ENCODE results near the gene GATAD2A. TPM values are rescaled to one million over a fixed set of nuclear protein-coding genes. Genes with fewer than 3 reads are reported as not detected.

The GATAD2A gene
- total RNA-seq, 1 experiment from 2014 or later, result 189 TPM

GRCh38 chr19:19540064-19540714 lies 134.7 kb downstream of the GATAD2A start:
- Histone ChIP-seq H3K27ac (ENCODE audit: insufficient read length, low read depth, low read length) (no peak overlapping the region), H3K23me2 (ENCODE audit: insufficient read length, low read depth, low read length, poor library complexity, severe bottlenecking) (peaks cover 14% of the 10 kb centered on the region), H3T11ph (ENCODE audit: low read length) (no peak overlapping the region), H3K9ac (ENCODE audit: extremely low read depth, insufficient read length, low read length) (no peak overlapping the region), H2BK20ac (ENCODE audit: low read depth, low read length, poor library complexity, severe bottlenecking) (no peak overlapping the region), H3K4ac (ENCODE audit: low read depth, low read length) (no peak overlapping the region), H4K5ac (ENCODE audit: insufficient read length, low read depth, low read length) (no peak overlapping the region), H3K9me3 (ENCODE audit: control insufficient read depth, low read depth, low read length) (no peaks in the 10 kb centered on the region), H2BK12ac (ENCODE audit: insufficient read length, low read depth, low read length) (no peak overlapping the region), H3K56ac (ENCODE audit: insufficient read length, low read depth, low read length) (no peak overlapping the region), H4K8ac (replicated peaks; ENCODE audit: insufficient read length, low read depth, low read length) (no peak overlapping the region), H3K79me2 (ENCODE audit: insufficient read depth, low read length) (no peaks in the 10 kb centered on the region), H3K4me1 (ENCODE audit: insufficient read depth, low read length) (no peaks in the 10 kb centered on the region), H4K91ac (ENCODE audit: insufficient read length, low read depth, low read length) (no peak overlapping the region), H3K4me2 (ENCODE audit: insufficient read depth, insufficient read length, low read length) (peak overlapping the region; percentile 74), H3K79me1 (ENCODE audit: insufficient read depth, low read depth, low read length, poor library complexity, severe bottlenecking) (no peaks in the 10 kb centered on the region), H2BK15ac (ENCODE audit: low read depth, low read length) (no peak overlapping the region), H3K14ac (ENCODE audit: insufficient read depth, low read length) (no peak overlapping the region), H2BK5ac (ENCODE audit: insufficient read length, low read length) (no peak overlapping the region), H3K18ac (ENCODE audit: insufficient read length, low read depth, low read length) (no peak overlapping the region), H2BK120ac (ENCODE audit: low read depth, low read length, poor library complexity, severe bottlenecking) (no peak overlapping the region), H4K20me1 (ENCODE audit: control insufficient read depth, insufficient read depth, insufficient read length) (no peaks in the 10 kb centered on the region), H2AK5ac (ENCODE audit: insufficient read length, low read length) (no peak overlapping the region), H3K23ac (ENCODE audit: insufficient read length, low read depth, low read length) (no peak overlapping the region), H3K27me3 (ENCODE audit: insufficient read depth, low read length) (peaks cover 2% of the 10 kb centered on the region; the same call in 1 of the 2 replicates), H2AFZ (ENCODE audit: low read length) (no peak overlapping the region)
- Mint-ChIP-seq H3K9me3 (no peaks in the 10 kb centered on the region; a peak in 1 of 5 replicates), H3K27ac (peak overlapping the region in 1 of 3 experiments; percentile 70; a peak in 1 of 7 replicates), H3K4me1 (peaks cover 7 to 15% of the 10 kb centered on the region in 2 experiments), H3K36me3 (ENCODE audit: insufficient read depth in 1 of 3, low read depth in 3 of 3) (peaks cover 2 to 4% (median 2%) of the 10 kb centered on the region in 3 experiments; a peak in 4 of 7 replicates), H3K4me3 (peak overlapping the region; percentile 33 to 44; a peak in 2 of 5 replicates), H3K27me3 (ENCODE audit: low read depth) (peaks cover 25% of the 10 kb centered on the region)
- no peak for TF ChIP-seq CTCF (conservative IDR thresholded peaks at IDR 0.05)
- DNase-seq, result peak; percentile 94
- WGBS (ENCODE audit: extremely low coverage, insufficient read length, low lambda C conversion rate), result no CpG with 5 or more reads among the region's 74 CpGs
